ENCODE data around the gene DDI2. TPM values are rescaled to one million over a fixed set of nuclear protein-coding genes. Genes with fewer than 3 reads are reported as not detected.

DDI2 gene
- total RNA-seq, 3 donors from 2014 or later (not counting 1 experiment from before 2014, with no cell fraction given), result 27.3 to 39.8 (median 34.0) TPM

DNA sequence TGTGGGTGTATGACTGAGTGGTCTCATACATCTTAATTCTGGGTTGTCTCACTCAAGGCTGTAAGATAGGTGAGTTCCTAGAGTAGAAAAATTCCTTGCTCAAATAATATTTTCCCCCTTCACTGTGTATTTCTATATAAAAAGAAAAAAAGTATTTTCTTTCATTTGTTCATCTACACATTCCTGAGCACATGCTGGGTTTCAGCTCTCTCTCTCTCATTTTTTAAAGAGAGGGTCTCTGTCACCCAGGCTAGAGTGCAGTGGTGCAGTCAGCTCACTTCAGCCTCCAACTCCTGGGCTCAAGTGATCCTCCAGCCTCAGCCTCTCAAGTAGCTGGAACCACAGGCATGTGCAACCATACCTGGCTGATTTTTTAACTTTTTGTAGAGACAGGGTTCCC, 22.0 kb downstream of the DDI2 start:
- no peaks in the 10 kb centered on the region for H3K4me1 Mint-ChIP-seq
- DNase-seq, result no peak
- TF ChIP-seq, protein P1, sequence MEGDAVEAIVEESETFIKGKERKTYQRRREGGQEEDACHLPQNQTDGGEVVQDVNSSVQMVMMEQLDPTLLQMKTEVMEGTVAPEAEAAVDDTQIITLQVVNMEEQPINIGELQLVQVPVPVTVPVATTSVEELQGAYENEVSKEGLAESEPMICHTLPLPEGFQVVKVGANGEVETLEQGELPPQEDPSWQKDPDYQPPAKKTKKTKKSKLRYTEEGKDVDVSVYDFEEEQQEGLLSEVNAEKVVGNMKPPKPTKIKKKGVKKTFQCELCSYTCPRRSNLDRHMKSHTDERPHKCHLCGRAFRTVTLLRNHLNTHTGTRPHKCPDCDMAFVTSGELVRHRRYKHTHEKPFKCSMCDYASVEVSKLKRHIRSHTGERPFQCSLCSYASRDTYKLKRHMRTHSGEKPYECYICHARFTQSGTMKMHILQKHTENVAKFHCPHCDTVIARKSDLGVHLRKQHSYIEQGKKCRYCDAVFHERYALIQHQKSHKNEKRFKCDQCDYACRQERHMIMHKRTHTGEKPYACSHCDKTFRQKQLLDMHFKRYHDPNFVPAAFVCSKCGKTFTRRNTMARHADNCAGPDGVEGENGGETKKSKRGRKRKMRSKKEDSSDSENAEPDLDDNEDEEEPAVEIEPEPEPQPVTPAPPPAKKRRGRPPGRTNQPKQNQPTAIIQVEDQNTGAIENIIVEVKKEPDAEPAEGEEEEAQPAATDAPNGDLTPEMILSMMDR (IDR thresholded peaks at IDR 0.05), result no peak
- no peaks in the 10 kb centered on the region for H3K27me3 Mint-ChIP-seq (ENCODE audit: low read depth in 2 of 2)
- intact Hi-C loops (cut with micrococcal nuclease), result no loop called here
- H3K27me3 ChIP-seq (ENCODE audit: control insufficient read depth, insufficient read depth, low read length), result no peaks in the 10 kb centered on the region
- no peak overlapping the region for H3K4me3 Mint-ChIP-seq
- H3K36me3 ChIP-seq (ENCODE audit: control insufficient read depth, insufficient read depth, low read length), result peaks cover 76% of the 10 kb centered on the region
- no peak overlapping the region for H3K27ac ChIP-seq (ENCODE audit: low read length)
- no peaks in the 10 kb centered on the region for H3K4me1 ChIP-seq (ENCODE audit: control insufficient read depth, insufficient read depth, low read length)
- H3K36me3 Mint-ChIP-seq, result peaks cover 10% of the 10 kb centered on the region
- no peaks in the 10 kb centered on the region for H3K9me3 ChIP-seq (ENCODE audit: control insufficient read depth, insufficient read depth, low read length)
- no peak overlapping the region for H3K4me3 ChIP-seq (ENCODE audit: low read length)
- no peaks in the 10 kb centered on the region for H3K9me3 Mint-ChIP-seq
- ATAC-seq, result no peak
- no peak overlapping the region for H3K27ac Mint-ChIP-seq

DNA sequence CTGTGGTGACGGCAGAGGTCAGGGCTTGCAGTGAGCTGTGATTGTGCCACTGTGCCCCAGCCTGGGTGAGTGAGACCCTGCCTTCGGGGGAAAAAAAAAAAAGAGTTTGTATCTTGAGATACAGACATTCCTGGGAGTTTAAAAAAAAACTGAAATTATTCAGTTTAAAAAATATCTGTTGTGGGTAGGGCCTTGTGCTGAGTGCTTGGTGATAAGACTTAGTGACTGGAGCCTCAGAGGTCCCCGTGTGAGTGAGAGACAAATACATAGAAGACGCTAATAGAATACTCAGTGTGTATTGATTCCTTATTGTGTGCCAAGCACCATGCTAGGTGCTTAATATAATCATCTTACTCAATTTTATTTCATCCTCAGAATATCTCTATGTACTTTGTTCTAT, 22.7 kb downstream of the DDI2 start:
- 95% methylated on average over 4 of the region's 4 CpGs for WGBS (ENCODE audit: insufficient coverage)
- no peaks in the 10 kb centered on the region for H3K9me3 ChIP-seq (ENCODE audit: control insufficient read depth, insufficient read depth, low read length)
- H3K4me1 ChIP-seq (ENCODE audit: control insufficient read depth, insufficient read depth, low read length), result no peaks in the 10 kb centered on the region
- TF ChIP-seq, protein P1 (IDR thresholded peaks at IDR 0.05), result no peak
- intact Hi-C loops (cut with micrococcal nuclease), result no loop called here
- no peaks in the 10 kb centered on the region for H3K4me1 Mint-ChIP-seq
- H3K4me3 ChIP-seq (ENCODE audit: low read length), result no peak overlapping the region
- H3K36me3 Mint-ChIP-seq, result peaks cover 7% of the 10 kb centered on the region
- H3K27me3 ChIP-seq (ENCODE audit: control insufficient read depth, insufficient read depth, low read length), result no peaks in the 10 kb centered on the region
- no peaks in the 10 kb centered on the region for H3K27me3 Mint-ChIP-seq (ENCODE audit: low read depth in 2 of 2)
- peaks cover 71% of the 10 kb centered on the region for H3K36me3 ChIP-seq (ENCODE audit: control insufficient read depth, insufficient read depth, low read length)
- no peak overlapping the region for H3K27ac ChIP-seq (ENCODE audit: low read length)
- H3K27ac Mint-ChIP-seq, result no peak overlapping the region
- H3K4me3 Mint-ChIP-seq, result no peak overlapping the region
- H3K9me3 Mint-ChIP-seq, result no peaks in the 10 kb centered on the region
- no peak for ATAC-seq
- DNase-seq, result no peak

DNA sequence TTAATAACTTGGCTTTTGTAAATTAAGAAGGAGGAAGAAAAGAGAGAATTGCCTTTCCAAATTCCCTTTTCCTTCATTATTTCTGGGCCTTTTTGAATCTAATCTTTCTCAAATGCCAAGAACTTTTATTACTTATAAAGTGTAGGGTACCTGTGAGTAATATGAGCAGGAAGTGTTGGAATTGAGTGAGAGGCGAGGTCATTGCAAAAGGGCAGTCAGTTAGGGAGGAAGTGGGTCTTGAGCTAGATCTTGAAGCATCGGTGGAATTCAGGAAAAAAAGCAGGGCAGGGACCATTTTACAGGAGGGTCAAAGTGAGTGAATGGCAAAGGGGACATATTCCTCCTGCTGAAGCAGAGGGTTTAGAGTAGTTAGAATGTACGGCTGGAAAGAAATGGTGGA, 23.4 kb downstream of the DDI2 start:
- H3K4me1 Mint-ChIP-seq, result peaks cover 0 to 6% of the 10 kb centered on the region in 2 donors
- no peak overlapping the region for H3K27ac ChIP-seq (ENCODE audit: low read length)
- intact Hi-C loops (cut with micrococcal nuclease), result no loop called here
- no peaks in the 10 kb centered on the region for H3K9me3 ChIP-seq (ENCODE audit: control insufficient read depth, insufficient read depth, low read length)
- no peak for DNase-seq
- H3K4me3 Mint-ChIP-seq, result no peak overlapping the region
- no peaks in the 10 kb centered on the region for H3K4me1 ChIP-seq (ENCODE audit: control insufficient read depth, insufficient read depth, low read length)
- H3K36me3 Mint-ChIP-seq, result peaks cover 14% of the 10 kb centered on the region
- 93% methylated on average over 3 of the region's 3 CpGs for WGBS (ENCODE audit: insufficient coverage)
- peaks cover 72% of the 10 kb centered on the region for H3K36me3 ChIP-seq (ENCODE audit: control insufficient read depth, insufficient read depth, low read length)
- no peaks in the 10 kb centered on the region for H3K27me3 ChIP-seq (ENCODE audit: control insufficient read depth, insufficient read depth, low read length)
- peak overlapping the region in 1 of 2 donors; percentile 3 for H3K27ac Mint-ChIP-seq
- no peaks in the 10 kb centered on the region for H3K27me3 Mint-ChIP-seq (ENCODE audit: low read depth in 2 of 2)
- ATAC-seq, result no peak
- TF ChIP-seq, protein P1 (IDR thresholded peaks at IDR 0.05), result no peak
- no peaks in the 10 kb centered on the region for H3K9me3 Mint-ChIP-seq
- no peak overlapping the region for H3K4me3 ChIP-seq (ENCODE audit: low read length)

DNA sequence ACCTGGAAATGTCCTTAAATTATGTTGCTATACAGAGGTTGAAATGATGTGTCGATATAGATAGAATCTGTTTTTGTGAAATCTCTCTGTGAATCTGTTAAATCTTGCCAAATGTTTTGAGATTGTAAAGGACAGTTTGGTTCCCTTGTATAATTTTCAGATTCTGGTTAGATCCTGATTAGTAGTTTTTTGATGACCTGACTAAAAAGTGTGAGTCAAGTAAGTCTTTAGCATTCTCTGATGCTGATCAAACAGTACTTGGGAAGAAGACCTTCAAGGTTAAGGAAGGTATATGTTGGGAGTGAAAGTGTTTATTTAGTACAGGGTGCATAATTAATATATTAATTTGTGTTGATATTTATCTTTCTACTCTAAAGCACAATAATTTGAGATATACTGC, 32.7 kb downstream of the DDI2 start:
- Mint-ChIP-seq H3K4me1 (peaks cover 0 to 6% of the 10 kb centered on the region in 2 donors), H3K27ac (no peak overlapping the region), H3K9me3 (no peaks in the 10 kb centered on the region), H3K27me3 (ENCODE audit: low read depth in 2 of 2) (no peaks in the 10 kb centered on the region), H3K4me3 (no peak overlapping the region), H3K36me3 (peaks cover 7% of the 10 kb centered on the region)
- intact Hi-C loops (cut with micrococcal nuclease), result no loop called here
- no peak overlapping the region for H3K4me3 ChIP-seq (ENCODE audit: low read length)
- H3K4me1 ChIP-seq (ENCODE audit: control insufficient read depth, insufficient read depth, low read length), result no peaks in the 10 kb centered on the region
- peaks cover 45% of the 10 kb centered on the region for H3K36me3 ChIP-seq (ENCODE audit: control insufficient read depth, insufficient read depth, low read length)
- no peak for DNase-seq
- TF ChIP-seq, protein P1 (IDR thresholded peaks at IDR 0.05), result no peak
- ATAC-seq, result no peak
- H3K9me3 ChIP-seq (ENCODE audit: control insufficient read depth, insufficient read depth, low read length), result no peaks in the 10 kb centered on the region
- no peak overlapping the region for H3K27ac ChIP-seq (ENCODE audit: low read length)
- WGBS (ENCODE audit: insufficient coverage), result 100% methylated on average over 1 of the region's 1 CpG
- no peaks in the 10 kb centered on the region for H3K27me3 ChIP-seq (ENCODE audit: control insufficient read depth, insufficient read depth, low read length)
